ENCODE results near the gene PHOX2A.

- TF ChIP-seq CTCF (IDR thresholded peaks at IDR 0.05; ENCODE audit: insufficient read depth, low read depth, low read length) (no peak), EZH2 (IDR thresholded peaks at IDR 0.05; ENCODE audit: insufficient read depth, low read length) (no peak)
Measured at GRCh38 chr11:72203163-72203562, 40.8 kb downstream of the PHOX2A start.
